H1 (cell line): Measurements from ENCODE around the gene EN1. TPM values are rescaled to one million over a fixed set of nuclear protein-coding genes. Genes with fewer than 3 reads are reported as not detected.

ENCODE experiments used
- CTCF ChIA-PET: fragments of 300-600 bp; sonication (Branson Sonifier 250); formaldehyde crosslinking; loops from one replicate; lab custom pipeline; 2021; ENCODE audit not compliant: partially characterized antibody; lab: Charles Lee
- POLR2A ChIA-PET: fragments of 300-600 bp; sonication (Branson Sonifier 250); formaldehyde crosslinking; loops from one replicate; lab custom pipeline; 2021; ENCODE audit warnings: inconsistent platforms; ENCODE audit not compliant: partially characterized antibody; lab: Charles Lee
- DNase-seq, 2 experiments: peaks; one replicate each; pipeline versions ENCODE4 v3.0.0 to v3.0.0-alpha.2; 2010 to 2022; ENCODE audit warnings: low spot score in 2 of 2, low read depth in 1 of 2, mixed read lengths in 1 of 2
- FAIRE-seq: peaks from 2 replicates; lab custom pipeline; 2011; peaks lifted over from hg19 to GRCh38; lab: Jason Lieb, UNC
- H2AFZ ChIP-seq: 2 replicates; pipeline ENCODE4 v1.8.1; 2012; ENCODE audit warnings: low read length, inconsistent platforms
- H2AK5ac ChIP-seq: 2 replicates; pipeline ENCODE4 v1.6.1; 2013; ENCODE audit warnings: low read depth, low read length
- H2BK120ac ChIP-seq: replicated peaks from 2 replicates; pipeline ENCODE3; 2013; ENCODE audit warnings: low read depth, low read length, inconsistent platforms
- H2BK12ac ChIP-seq: 2 replicates; pipeline ENCODE4 v1.6.1; 2013; ENCODE audit warnings: low read depth, low read length
- H2BK15ac ChIP-seq: 2 replicates; pipeline ENCODE4 v1.6.1; 2013; ENCODE audit warnings: low read length
- H2BK20ac ChIP-seq: 2 replicates; pipeline ENCODE4 v1.6.1; 2013; ENCODE audit warnings: low read length
- H2BK5ac ChIP-seq: 2 replicates; pipeline ENCODE4 v1.6.1; 2013; ENCODE audit warnings: low read depth, low read length
- H3K14ac ChIP-seq: 2 replicates; pipeline ENCODE4 v1.6.1; 2013; ENCODE audit warnings: inconsistent platforms; ENCODE audit not compliant: insufficient read length
- H3K18ac ChIP-seq: 2 replicates; pipeline ENCODE4 v1.6.1; 2013; ENCODE audit warnings: low read length; ENCODE audit errors: extremely low read depth
- H3K23ac ChIP-seq: 2 replicates; pipeline ENCODE4 v1.6.1; 2013; ENCODE audit warnings: inconsistent platforms; ENCODE audit not compliant: insufficient read length
- H3K23me2 ChIP-seq: 2 replicates; pipeline ENCODE4 v1.6.1; 2013; ENCODE audit warnings: low read depth, low read length
- H3K27ac ChIP-seq: 2 replicates; pipeline ENCODE4 v1.6.1; 2011; ENCODE audit warnings: low read depth, low read length, inconsistent platforms
- H3K27me3 ChIP-seq, 4 experiments: replicated peaks in 1 of 4; 1 replicate in 1 of 4; 2 replicates in 3 of 4; pipeline versions ENCODE4 v1.6.1 to v1.8.1; 2011 to 2013; ENCODE audit warnings: low read length in 3 of 4, mild to moderate bottlenecking in 3 of 4, inconsistent platforms in 2 of 4, mixed read lengths in 2 of 4, moderate library complexity in 1 of 4; ENCODE audit not compliant: control insufficient read depth in 3 of 4, insufficient read depth in 3 of 4; ENCODE audit errors: extremely low read depth in 1 of 4
- H3K36me3 ChIP-seq, 4 experiments: 2 replicates each; pipeline versions ENCODE4 v1.6.1 to v1.8.1; 2011 to 2013; ENCODE audit warnings: mild to moderate bottlenecking in 4 of 4, low read length in 3 of 4, moderate library complexity in 2 of 4, control low read depth in 1 of 4, inconsistent platforms in 1 of 4; ENCODE audit not compliant: insufficient read depth in 4 of 4, control insufficient read depth in 2 of 4
- H3K4ac ChIP-seq: replicated peaks from 2 replicates; pipeline ENCODE3; 2013; ENCODE audit warnings: low read length, low read depth, mixed read lengths, inconsistent platforms; ENCODE audit not compliant: insufficient read length
- H3K4me1 ChIP-seq, 4 experiments: replicated peaks in 1 of 4; 1 replicate in 1 of 4; 2 replicates in 3 of 4; pipeline versions ENCODE4 v1.6.1 to v1.8.1; 2011 to 2013; ENCODE audit warnings: low read length in 3 of 4, inconsistent platforms in 2 of 4, mixed read lengths in 1 of 4; ENCODE audit not compliant: insufficient read depth in 4 of 4, control insufficient read depth in 3 of 4
- H3K4me2 ChIP-seq, 2 experiments: 2 replicates each; pipeline versions ENCODE4 v1.6.1 to v1.8.1; 2011 to 2013; ENCODE audit warnings: low read depth in 2 of 2, low read length in 2 of 2, control low read depth in 1 of 2, inconsistent platforms in 1 of 2, mild to moderate bottlenecking in 1 of 2; ENCODE audit not compliant: insufficient read depth in 1 of 2
- H3K4me3 ChIP-seq, 4 experiments: fragments of 200-600, 300-600 bp in 1 of 4; sonication (generic), shearing (Covaris generic), sonication (Bioruptor Twin) in 1 of 4; 2 replicates each; pipeline versions ENCODE4 v1.5.1 to v1.8.1; 2011 to 2016; ENCODE audit warnings: low read length in 4 of 4, low read depth in 3 of 4, control low read depth in 2 of 4, inconsistent platforms in 2 of 4, mild to moderate bottlenecking in 2 of 4, mixed read lengths in 1 of 4, moderate library complexity in 1 of 4; ENCODE audit not compliant: insufficient read depth in 2 of 4; ENCODE audit errors: extremely low read depth in 1 of 4
- H3K56ac ChIP-seq: replicated peaks from 2 replicates; pipeline ENCODE3; 2013; ENCODE audit warnings: low read depth, mild to moderate bottlenecking, mixed read lengths, low read length, inconsistent platforms; ENCODE audit not compliant: insufficient read length
- H3K79me1 ChIP-seq: 2 replicates; pipeline ENCODE4 v1.6.1; 2013; ENCODE audit warnings: low read depth, low read length, control low read depth
- H3K79me2 ChIP-seq, 2 experiments: 2 replicates each; pipeline versions ENCODE4 v1.6.1 to v1.8.1; 2012 to 2013; ENCODE audit warnings: low read length in 2 of 2, mild to moderate bottlenecking in 2 of 2, inconsistent platforms in 1 of 2; ENCODE audit not compliant: insufficient read depth in 2 of 2, control insufficient read depth in 1 of 2
- H3K9ac ChIP-seq, 4 experiments: replicated peaks in 1 of 4; 1 replicate in 1 of 4; 2 replicates in 3 of 4; pipeline versions ENCODE4 v1.6.1 to v1.8.1; 2011 to 2013; ENCODE audit warnings: low read depth in 3 of 4, low read length in 3 of 4, control low read depth in 2 of 4, mild to moderate bottlenecking in 2 of 4, moderate library complexity in 2 of 4, inconsistent platforms in 1 of 4; ENCODE audit errors: extremely low read depth in 1 of 4
- H3K9me3 ChIP-seq, 2 experiments: 2 replicates each; pipeline versions ENCODE4 v1.6.1 to v1.8.1; 2012 to 2013; ENCODE audit warnings: mild to moderate bottlenecking in 2 of 2, moderate library complexity in 2 of 2, control low read depth in 1 of 2, inconsistent platforms in 1 of 2, low read depth in 1 of 2, low read length in 1 of 2, mixed read lengths in 1 of 2; ENCODE audit not compliant: insufficient read depth in 2 of 2
- H4K20me1 ChIP-seq, 2 experiments: replicated peaks in 1 of 2; 2 replicates each; pipeline versions ENCODE3 to v1.8.1; 2011 to 2013; ENCODE audit warnings: inconsistent platforms in 2 of 2, low read length in 2 of 2, mild to moderate bottlenecking in 1 of 2; ENCODE audit not compliant: insufficient read depth in 2 of 2, control insufficient read depth in 1 of 2
- H4K5ac ChIP-seq: 2 replicates; pipeline ENCODE4 v1.6.1; 2013; ENCODE audit warnings: low read length, low read depth, mixed read lengths, inconsistent platforms; ENCODE audit not compliant: insufficient read length
- H4K8ac ChIP-seq: 2 replicates; pipeline ENCODE4 v1.8.0; 2013; ENCODE audit warnings: mild to moderate bottlenecking, moderate library complexity, low read length, inconsistent platforms; ENCODE audit not compliant: insufficient read depth; ENCODE audit errors: extremely low read depth
- H4K91ac ChIP-seq: replicated peaks from 2 replicates; pipeline ENCODE3; 2013; ENCODE audit warnings: low read length, mixed read lengths, inconsistent platforms; ENCODE audit not compliant: insufficient read length
- POLR2A ChIP-seq, 2 experiments: IDR thresholded peaks; 1 replicate in 1 of 2; 2 replicates in 1 of 2; pipeline ENCODE4 v1.6.1; 2011; ENCODE audit warnings: low read depth in 2 of 2, low read length in 2 of 2, mild to moderate bottlenecking in 2 of 2; ENCODE audit errors: control extremely low read depth in 1 of 2
- RFX5 ChIP-seq: IDR thresholded peaks from 2 replicates; pipeline ENCODE4 v1.6.1; 2011; ENCODE audit warnings: low read depth, low read length, improper control_type of control experiment, borderline replicate concordance
- WGBS, 2 experiments: shearing (Covaris generic) in 1 of 2; methylation state at CpG; one replicate each; pipeline versions ENCODE4 v1.1.6 to v1.1.7; 2013 to 2015; ENCODE audit warnings: low lambda C conversion rate in 2 of 2, mixed read lengths in 2 of 2, inconsistent platforms in 1 of 2, low coverage in 1 of 2, missing lambda C conversion rate in 1 of 2; ENCODE audit not compliant: insufficient replicate concordance in 2 of 2, insufficient coverage in 1 of 2, insufficient read length in 1 of 2; ENCODE audit errors: extremely low coverage in 1 of 2, missing lambda C conversion rate in 1 of 2; 5-methylcytosine and 5-hydroxymethylcytosine counted together
- polyA plus RNA-seq, 7 experiments: library from polyadenylated mRNA; depleted of rRNA in 3 of 7; stranded (reverse) in 5 of 7; unstranded in 2 of 7; fragments of >200 nt in 5 of 7; fragments of 200-250 nt in 2 of 7; gene quantifications; 1 replicate in 5 of 7; 2 replicates in 1 of 7; 4 replicates in 1 of 7; pipeline versions ENCODE4 v1.2.1 to v1.2.3, GENCODE V29; 2011 to 2013; ENCODE audit warnings: missing spikeins in 2 of 7, mixed read lengths in 2 of 7
- total RNA-seq: library from RNA; stranded (reverse); fragmentation: NEBNext Ultra II Directional; extraction: Animal tissue kit (Norgen Biotek cat#: 25700); gene quantifications from 2 replicates; pipeline ENCODE4 v1.2.1, GENCODE V29; 2021

EN1 gene
- total and polyA plus RNA-seq, 2 of the 8 experiments (the other 6 are each of a cell fraction or from before 2014, with no cell fraction given): not detected

GRCh38 chr2:118830881-118831280 lies 16.6 kb downstream of the EN1 start:
- no peak for FAIRE-seq
- H4K5ac ChIP-seq: no peak overlapping the region
- CTCF ChIA-PET: interaction anchor here (1.2 to 2.0 kb wide), 3 partner anchors 13 to 27 kb away, joined by 3 to 10 read pairs (median 6); no protein-coding TSS in a partner anchor
- TF ChIP-seq RFX5 (no peak), POLR2A (IDR thresholded peaks at IDR 0.05; ENCODE audit: control extremely low read depth in 1 of 2, low read depth in 2 of 2, low read length in 2 of 2) (no peak)

More at GRCh38 chr2:118830881-118831280, 16.6 kb downstream of the EN1 start:
- Histone ChIP-seq H3K56ac (no peak overlapping the region), H4K8ac (no peak overlapping the region), H3K23ac (no peak overlapping the region), H3K79me1 (no peaks in the 10 kb centered on the region), H3K27ac (no peak overlapping the region), H3K27me3 (peaks cover 49 to 64% (median 57%) of the 10 kb centered on the region in 4 experiments), H3K4ac (no peak overlapping the region), H4K91ac (no peak overlapping the region), H2AK5ac (no peak overlapping the region), H3K14ac (no peak overlapping the region), H4K20me1 (peaks cover 2% of the 10 kb centered on the region in 2 experiments), H3K18ac (no peak overlapping the region), H3K9me3 (no peaks in the 10 kb centered on the region), H3K79me2 (no peaks in the 10 kb centered on the region), H2BK20ac (no peak overlapping the region), H3K4me3 (no peak overlapping the region), H3K23me2 (peaks cover 14% of the 10 kb centered on the region; the same call in 1 of the 2 replicates), H3K4me2 (no peak overlapping the region), H2AFZ (no peak overlapping the region), H2BK120ac (no peak overlapping the region), H3K36me3 (0 out of 8 replicates have a peak, but pooled peaks cover 0 to 5% (median 0%) of the 10 kb centered on the region in 4 experiments), H2BK5ac (no peak overlapping the region), H3K4me1 (peaks cover 0 to 25% (median 17%) of the 10 kb centered on the region in 4 experiments; a peak in 6 of 7 replicates), H2BK15ac (no peak overlapping the region), H2BK12ac (no peak overlapping the region), H3K9ac (no peak overlapping the region)
- POLR2A ChIA-PET: no interaction called here
- 77% methylated on average over 2 of the region's 2 CpGs; no CpG with 5 or more reads in 1 of the 2 experiments for WGBS, 2 experiments
- no peak for DNase-seq
